ENCODE measurements around the gene ADIRF.

Gene ADIRF

DNA sequence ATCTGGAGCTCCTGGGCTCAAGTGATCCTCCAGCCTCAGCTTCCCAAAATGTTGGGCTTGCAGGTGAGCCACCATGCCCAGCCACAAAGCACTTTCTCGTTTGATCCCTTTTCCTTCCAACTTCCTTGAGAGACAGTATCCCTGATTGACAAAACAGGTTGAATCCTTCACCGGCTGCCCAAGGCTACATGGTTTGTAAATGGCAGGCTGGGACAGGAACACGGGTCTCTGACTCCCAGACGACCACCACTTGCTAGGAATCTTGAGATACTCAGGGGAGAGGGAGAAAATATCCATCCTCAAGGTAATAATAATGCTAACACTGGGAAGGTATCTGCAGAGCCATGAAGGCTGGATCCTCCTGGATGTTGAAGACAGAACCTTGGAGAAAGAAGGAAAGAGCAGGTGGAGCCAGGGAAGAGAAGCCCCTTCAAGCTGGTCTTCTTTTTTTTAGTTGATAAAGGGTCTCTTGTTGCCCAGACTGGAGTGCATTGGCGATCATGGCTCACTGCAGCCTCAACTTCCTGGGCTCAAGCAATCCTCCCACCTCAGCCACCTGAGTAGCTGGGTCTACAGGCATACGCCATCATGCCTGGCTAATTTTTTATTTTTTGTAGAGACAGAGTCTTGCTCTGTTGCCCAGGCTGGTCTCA is 30.7 kb upstream of the ADIRF start:
- TF ChIP-seq CTCF (conservative IDR thresholded peaks at IDR 0.05): no peak
- no peak overlapping the region for H3K27ac ChIP-seq

- TF ChIP-seq CTCF (conservative IDR thresholded peaks at IDR 0.05): no peak
- no peak overlapping the region for H3K27ac ChIP-seq
Measured at GRCh38 chr10:86938260-86938659, 30.0 kb upstream of the ADIRF start.

DNA sequence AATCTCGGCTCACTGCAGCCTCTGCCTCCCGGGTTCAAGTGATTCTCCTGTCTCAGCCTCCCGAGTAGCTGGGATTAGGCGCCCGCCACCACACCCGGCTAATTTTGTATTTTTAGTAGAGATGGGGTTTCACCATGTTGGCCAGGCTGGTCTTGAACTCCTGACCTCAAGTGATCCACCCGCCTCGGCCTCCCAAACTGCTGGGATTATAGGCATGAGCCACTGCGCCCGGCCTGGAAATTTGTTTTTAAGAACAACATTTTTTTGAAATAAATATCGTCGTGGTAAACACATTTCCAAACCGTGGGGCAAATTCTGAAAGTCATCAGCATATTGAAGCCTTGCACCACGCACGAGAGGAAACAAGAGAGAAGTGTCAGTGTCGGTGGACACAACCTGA is 28.2 kb upstream of the ADIRF start:
- H3K27ac ChIP-seq: peak overlapping the region; percentile 60; the same call in 1 of the 2 replicates

GRCh38 chr10:86940677-86941076 is 27.6 kb upstream of the ADIRF start:
- no peak for TF ChIP-seq CTCF (conservative IDR thresholded peaks at IDR 0.05)
- H3K27ac ChIP-seq: no peak overlapping the region

- TF ChIP-seq CTCF (conservative IDR thresholded peaks at IDR 0.05): no peak
- H3K27ac ChIP-seq: no peak overlapping the region
Measured at GRCh38 chr10:86941426-86941825, 26.9 kb upstream of the ADIRF start.

- TF ChIP-seq CTCF (conservative IDR thresholded peaks at IDR 0.05): no peak
- H3K27ac ChIP-seq: no peak overlapping the region
Measured at GRCh38 chr10:86941991-86942421, 26.3 kb upstream of the ADIRF start.

DNA sequence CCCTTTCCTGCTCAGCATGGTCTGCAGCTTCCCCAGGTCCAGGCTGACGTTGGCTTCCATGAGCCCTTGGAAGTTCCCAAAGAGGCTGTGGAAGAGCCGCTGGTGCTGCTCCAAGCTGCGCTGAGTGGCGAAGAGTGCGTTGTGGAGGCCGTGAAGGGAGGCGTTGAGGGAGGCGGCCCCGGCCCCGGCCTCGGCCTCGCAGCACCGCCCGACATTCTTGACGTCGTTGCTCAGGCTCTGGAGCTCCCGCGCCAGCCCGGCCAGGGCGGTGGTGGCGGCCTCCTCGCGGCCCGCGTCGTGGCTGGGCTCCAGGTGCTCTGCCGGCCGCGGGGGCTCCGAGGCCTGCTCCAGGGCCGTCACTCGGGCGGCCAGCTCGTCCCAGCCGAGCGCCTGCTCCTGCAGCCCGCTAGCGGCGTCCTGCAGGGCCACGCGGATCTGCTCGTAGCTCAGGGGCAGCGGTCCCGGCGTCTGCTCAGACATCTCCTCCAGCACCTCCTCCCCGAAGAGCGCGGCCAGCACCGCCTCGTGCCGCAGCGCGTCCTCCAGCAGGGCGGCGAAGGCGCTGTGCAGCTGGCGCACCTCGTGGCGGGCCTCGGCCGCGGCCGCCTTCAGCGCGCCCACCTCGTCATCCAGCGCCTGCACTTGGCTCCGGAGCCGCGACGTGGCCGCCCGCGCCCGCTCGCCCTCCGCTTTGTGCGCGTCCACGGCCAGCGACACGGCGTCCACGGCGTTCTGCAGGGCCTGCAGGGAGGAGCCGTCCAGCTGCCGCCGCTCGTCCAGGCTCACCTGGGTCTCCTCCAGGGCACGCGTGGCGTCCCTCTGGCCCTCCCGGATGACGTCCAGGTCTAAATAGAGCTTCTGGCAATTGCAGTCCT is 25.6 kb upstream of the ADIRF start:
- no peak overlapping the region for H3K27ac ChIP-seq
- no peak for TF ChIP-seq CTCF (conservative IDR thresholded peaks at IDR 0.05)
